NCI-H128 (cell line): Measurements from ENCODE around the gene KCNIP4.
"Not testable (repeated sequence)": the region's sequence is repeated elsewhere in the genome, so short reads cannot be mapped to it uniquely, and the experiment has no call there.

Source experiments
- DNase-seq: peaks from one replicate; lab custom pipeline; 2025; ENCODE audit not compliant: unreplicated experiment; lab: John Stamatoyannopoulos, UW

The KCNIP4 gene

DNA sequence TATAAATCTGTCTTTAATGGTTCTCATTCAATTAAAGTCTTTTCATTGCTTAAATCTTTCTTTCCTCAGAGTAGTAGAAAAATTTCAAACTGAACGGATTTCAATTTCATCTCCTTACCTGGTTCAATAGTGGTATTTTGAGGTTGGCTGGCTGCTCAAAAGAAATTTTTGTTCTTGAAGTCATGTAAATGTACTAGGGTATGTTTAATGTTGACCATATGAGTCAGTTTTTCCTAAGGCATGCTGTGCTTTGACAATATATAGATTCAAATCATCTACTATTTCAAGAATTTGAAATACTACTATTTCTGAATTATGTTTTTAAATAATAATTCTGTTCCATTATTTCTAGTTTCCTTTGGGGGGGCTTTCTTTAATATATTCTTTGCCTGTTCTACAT lies 1142.9 kb downstream of the KCNIP4 start:
- no peak for DNase-seq

DNA sequence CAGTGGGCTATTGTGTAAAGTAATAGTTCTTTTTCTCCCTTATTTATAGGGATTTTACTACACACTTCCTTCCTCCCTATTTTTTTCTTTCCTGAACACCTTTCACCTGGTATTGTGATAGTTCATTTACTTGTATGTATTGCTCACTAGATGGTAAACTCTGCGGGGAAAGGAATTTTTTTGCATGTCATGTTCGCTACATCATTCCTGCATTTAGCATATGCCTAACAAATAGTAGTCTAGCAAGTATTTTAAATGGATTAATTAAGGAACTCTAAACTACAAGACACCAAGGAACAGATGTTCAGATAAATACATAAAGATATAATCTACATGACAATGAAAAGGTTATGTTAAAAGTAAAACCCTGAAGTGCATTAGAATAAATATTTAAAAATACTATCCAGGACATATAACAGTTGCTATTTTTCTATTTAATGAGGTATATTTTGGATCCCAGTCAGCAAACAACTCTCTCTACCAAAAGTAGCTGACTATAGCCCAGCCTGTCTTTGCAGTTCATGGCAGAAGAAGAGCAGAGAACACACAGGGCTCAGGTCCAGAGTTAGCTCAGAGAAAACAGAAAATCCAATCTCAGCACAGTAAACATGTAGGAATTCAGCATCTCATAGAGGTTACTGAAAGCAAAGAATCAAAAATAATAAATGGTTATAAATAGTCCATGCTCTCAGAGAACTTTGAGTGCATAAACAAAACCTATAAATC lies 1160.5 kb downstream of the KCNIP4 start:
- DNase-seq, result no peak

GRCh38 chr4:20783134-20783533 lies 1165.4 kb downstream of the KCNIP4 start:
- not testable (repeated sequence) for DNase-seq

DNA sequence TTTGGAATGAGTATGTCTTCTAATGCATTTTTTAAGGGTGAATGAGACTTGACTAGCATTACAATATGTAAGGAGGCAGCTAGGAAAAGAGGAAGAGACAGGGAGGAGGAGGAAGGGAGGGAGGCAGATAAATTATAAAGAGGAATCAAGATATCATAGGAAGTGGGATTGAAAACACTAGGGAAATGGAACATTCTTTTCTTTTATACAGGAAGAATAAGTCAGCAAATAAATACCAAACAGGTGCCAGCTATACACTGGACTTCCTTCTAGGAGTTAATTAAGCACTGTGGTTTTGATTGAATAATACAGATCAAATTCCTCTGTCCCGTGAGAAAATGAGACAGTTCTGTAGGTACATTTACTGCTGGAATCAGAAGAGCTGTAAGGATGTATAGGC lies 1169.7 kb downstream of the KCNIP4 start:
- DNase-seq, result no peak

DNA sequence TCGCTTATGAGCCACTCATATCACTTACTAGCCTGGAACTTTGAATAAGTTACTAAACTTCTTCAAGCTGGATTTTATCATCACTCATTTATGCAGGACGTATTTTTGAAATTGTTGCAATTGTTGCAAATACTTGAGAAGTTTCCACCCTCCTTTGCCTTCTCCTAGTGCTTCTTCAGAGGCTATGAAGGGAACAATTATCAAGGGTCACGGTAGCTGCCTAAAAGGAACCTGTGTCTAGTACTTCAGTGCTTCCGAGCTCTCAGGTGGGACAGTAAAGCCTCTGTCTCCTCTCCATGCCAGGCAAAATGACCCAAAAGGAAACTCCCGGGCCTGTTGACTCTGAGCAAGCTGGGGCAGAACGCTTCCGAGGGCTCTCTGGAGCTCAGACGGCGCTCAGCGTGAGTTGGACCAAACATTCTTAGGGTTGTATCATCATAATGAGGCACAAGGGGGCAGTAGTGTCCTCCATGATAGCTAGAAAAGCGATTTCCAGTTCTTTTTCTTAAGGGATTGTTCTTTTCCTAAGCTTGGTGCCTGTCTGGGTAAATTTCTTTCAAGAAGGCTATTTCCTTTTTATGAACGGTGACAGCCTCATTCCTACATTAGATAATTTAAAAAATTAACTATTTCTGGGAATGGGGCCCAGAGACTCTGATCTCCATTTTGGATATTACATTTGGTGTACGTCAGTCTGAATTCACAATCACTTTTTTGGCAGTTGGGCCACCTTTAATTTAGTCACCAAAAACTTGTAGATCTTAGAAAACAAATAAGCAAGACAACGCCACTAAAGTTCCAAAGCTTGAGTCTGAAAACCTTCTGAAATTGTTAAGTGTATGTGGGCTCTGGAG lies 1175.2 kb downstream of the KCNIP4 start:
- peak; percentile 0 for DNase-seq

GRCh38 chr4:20764366-20764992 lies 1184.1 kb downstream of the KCNIP4 start:
- no peak for DNase-seq

DNA sequence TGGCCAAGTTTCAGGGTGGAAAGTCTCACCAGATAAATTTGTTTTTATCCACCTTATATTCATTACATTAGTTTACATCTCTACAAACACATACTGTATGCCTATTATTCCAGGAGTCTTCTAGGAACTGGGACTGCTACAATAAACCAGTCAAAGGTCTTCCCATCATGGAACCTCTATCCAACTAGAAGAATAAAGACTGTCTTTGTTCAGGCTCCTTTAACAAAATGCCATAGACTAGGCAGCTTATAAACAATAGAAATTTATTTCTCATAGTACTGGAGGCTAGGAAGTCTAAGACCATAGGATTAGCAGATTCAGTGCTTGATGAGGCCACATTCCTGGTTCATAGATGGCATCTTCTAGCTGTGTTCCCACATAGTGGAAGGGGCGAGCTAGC lies 1186.7 kb downstream of the KCNIP4 start:
- no peak for DNase-seq

DNA sequence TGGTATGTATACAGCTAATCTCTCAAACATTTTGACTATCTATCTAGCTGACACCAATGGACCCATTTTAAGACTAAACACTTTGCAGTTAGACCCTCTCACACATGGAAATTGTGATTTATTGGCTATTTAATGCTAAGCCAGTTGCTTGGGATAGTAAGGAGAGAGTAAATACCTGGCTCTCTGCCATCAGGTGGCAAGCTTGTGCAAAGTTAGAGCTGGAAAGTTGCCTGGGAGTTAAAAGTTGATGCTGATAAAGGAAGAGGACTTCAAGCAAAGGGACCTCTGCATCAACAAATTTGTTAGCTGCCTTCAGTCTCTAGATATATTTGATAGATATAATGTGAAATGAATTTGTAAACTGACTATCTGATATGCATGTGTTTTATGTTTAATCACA lies 1187.2 kb downstream of the KCNIP4 start:
- no peak for DNase-seq

DNA sequence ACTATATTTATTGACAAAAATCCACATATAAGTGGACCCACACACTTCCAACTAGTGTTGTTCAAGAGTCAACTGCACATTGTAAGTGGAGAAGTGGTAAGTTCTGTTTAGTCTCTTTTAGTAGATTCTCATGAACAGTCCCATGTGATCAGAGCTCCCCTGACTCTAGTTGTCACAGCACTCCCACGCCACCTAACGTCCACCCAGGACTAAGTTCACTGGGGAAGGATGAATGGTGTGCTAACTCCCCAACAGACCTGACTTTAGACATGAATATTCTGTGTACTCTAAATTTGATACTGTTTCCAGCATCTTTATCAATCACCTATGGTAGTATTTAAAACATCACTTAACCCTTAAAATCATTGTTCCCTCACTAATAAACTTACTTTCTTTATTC lies 1188.5 kb downstream of the KCNIP4 start:
- DNase-seq, result no peak

DNA sequence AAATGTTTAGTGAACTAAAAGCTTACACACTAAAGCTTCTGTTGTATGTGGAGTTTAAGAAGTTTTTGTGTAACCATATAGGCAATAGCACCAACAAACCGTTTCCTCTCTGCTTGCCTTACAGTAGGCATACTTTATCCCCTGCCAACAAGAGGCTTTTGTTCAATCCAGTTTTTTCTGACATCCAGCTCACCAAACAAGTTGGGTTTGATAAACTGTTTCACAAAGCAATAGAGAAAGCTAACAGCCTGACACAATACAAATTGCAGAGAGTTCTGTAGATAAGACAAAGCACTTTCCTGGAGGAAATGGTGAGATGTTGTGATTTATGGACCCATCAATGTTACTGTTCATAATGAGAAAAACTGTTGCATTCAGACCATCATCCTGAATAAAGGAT lies 1194.5 kb downstream of the KCNIP4 start:
- no peak for DNase-seq

DNA sequence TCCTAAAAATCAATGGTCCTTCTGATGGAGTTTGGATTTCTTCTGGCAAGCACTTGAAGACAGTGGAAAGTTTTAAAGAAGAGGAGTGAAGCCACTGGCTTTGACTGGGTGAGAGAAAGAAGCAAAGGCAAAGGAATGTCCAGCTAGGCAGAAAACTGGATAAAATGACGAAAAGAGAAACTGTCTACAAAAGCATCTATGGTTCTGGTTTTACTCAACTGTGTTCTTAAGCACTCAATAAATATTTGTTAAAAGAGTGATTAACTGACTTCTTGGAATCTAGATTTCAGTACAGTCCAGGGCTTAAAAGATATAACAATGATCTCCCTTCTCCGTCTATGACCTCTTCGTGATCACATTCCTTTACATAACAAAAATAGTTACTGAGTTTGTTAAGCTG lies 1195.9 kb downstream of the KCNIP4 start:
- DNase-seq, result no peak

DNA sequence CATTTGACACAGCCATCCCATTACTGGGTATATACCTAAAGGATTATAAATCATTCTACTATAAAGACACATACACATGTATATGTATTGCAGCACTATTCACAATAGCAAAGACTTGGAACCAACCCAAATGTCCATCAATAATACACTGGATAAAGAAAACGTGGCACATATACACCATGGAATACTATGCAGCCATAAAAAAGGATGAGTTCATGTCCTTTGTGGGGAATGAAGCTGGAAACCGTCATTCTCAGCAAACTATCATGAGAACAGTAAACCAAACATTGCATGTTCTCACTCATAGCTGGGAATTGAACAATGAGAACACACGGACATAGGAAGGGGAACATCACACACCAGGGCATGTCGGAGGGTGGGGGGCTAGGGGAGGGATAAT lies 1202.6 kb downstream of the KCNIP4 start:
- not testable (repeated sequence) for DNase-seq

- no peak for DNase-seq
These were observed 1212.6 kb downstream of the KCNIP4 start for GRCh38 chr4:20735931-20736330.

GRCh38 chr4:20724915-20725314 lies 1223.7 kb downstream of the KCNIP4 start:
- DNase-seq, result no peak

- DNase-seq, result no peak
These were observed 1225.1 kb downstream of the KCNIP4 start for GRCh38 chr4:20723463-20723862.

DNA sequence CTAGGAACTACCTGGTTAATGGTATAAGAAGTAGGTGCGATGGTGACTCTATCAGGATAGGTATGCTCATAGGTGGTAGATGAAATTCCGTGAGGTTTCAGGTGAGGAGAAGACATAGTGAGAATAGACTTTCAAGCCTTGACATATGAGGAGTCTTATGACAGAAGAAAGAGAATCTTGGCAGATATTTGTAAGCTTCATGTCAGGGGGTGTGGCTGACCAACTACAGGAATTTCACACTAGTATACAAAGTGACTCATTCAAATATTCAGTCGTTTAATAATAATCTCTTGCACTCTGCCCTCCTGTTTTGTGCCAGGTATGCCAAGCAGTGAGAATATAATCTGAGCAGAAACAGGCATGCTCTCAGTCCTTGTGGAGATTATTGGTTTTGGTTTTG lies 1225.6 kb downstream of the KCNIP4 start:
- no peak for DNase-seq

DNA sequence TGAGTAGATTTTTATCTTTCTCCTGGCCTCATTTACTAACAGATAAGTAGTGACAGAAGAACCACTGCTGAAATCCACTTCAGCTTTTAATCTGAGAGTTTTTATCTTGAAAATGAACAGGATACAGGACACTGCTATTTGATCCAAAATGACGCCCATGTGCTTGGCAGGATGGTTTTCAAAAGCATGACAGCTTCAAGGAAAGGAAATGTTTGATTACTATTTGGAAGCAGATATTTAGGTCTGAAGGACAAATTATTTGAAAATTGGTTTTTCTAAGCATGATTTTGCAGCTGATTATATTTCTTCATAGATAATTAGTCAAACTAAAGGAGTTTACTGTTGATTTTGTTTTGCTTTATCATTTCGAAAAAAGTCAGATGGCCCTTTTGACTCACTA lies 1237.2 kb downstream of the KCNIP4 start:
- no peak for DNase-seq

- DNase-seq, result peak; percentile 72
These were observed 1248.4 kb downstream of the KCNIP4 start, which contains the start of gene PACRGL for GRCh38 chr4:20700007-20700761. TSS of gene PACRGL (plus strand) at chr4:20700458. CDS start at chr4:20704482, 4,024 bp downstream.

- no peak for DNase-seq
These were observed 1249.8 kb downstream of the KCNIP4 start for GRCh38 chr4:20698820-20699219.

GRCh38 chr4:20698382-20698781 lies 1250.2 kb downstream of the KCNIP4 start:
- no peak for DNase-seq

- no peak for DNase-seq
These were observed 1251.8 kb downstream of the KCNIP4 start for GRCh38 chr4:20696815-20697214.
